AG09319 (cell line): ENCODE results near the gene FRMD4B.

Experiments used
- DNase-seq: peaks from one replicate; pipeline ENCODE4 v3.0.0-alpha.2; 2010; ENCODE audit warnings: low read depth; ENCODE audit errors: extremely low read depth
- TF ChIP-seq, protein P1 (sequence below): IDR thresholded peaks from 2 replicates; pipeline ENCODE4 v1.5.1; 2011; ENCODE audit warnings: low read depth, mild to moderate bottlenecking, inconsistent platforms, low read length, moderate library complexity

Gene FRMD4B

DNA sequence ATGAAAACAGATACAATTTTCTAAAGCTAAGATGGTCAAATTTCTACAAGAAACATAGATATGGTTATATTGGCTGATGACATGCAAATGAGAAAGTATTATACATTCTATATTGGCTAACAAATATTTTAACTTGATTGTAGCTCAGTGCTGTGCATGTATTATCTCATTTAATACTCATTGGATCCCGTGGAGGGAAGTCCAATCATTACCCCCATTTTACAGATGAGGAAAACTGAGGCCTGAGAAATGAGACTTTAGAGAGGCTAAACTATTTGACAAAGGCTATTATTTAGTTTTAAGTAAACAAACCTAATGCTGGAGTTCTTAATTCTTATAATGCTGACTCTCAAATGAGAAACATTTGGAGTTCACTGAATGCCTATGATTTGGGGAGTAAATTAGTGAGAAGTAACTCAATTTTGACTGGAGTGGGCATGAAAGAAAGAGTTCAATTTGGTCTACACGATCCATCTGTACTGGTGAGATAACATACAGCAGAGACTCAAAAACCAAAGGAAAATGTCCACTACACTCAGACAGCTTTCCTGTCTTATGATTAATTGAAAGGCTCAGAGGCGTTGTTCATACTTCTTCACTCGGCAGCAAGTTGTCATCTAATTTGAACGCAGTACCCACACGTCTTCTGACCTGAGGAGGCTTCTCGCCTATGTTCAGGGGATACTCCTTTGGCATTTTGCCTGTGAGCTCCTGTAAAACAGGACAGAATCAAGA, 191.3 kb downstream of the FRMD4B start:
- no peak for DNase-seq
- TF ChIP-seq, protein P1, sequence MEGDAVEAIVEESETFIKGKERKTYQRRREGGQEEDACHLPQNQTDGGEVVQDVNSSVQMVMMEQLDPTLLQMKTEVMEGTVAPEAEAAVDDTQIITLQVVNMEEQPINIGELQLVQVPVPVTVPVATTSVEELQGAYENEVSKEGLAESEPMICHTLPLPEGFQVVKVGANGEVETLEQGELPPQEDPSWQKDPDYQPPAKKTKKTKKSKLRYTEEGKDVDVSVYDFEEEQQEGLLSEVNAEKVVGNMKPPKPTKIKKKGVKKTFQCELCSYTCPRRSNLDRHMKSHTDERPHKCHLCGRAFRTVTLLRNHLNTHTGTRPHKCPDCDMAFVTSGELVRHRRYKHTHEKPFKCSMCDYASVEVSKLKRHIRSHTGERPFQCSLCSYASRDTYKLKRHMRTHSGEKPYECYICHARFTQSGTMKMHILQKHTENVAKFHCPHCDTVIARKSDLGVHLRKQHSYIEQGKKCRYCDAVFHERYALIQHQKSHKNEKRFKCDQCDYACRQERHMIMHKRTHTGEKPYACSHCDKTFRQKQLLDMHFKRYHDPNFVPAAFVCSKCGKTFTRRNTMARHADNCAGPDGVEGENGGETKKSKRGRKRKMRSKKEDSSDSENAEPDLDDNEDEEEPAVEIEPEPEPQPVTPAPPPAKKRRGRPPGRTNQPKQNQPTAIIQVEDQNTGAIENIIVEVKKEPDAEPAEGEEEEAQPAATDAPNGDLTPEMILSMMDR = no peak

DNA sequence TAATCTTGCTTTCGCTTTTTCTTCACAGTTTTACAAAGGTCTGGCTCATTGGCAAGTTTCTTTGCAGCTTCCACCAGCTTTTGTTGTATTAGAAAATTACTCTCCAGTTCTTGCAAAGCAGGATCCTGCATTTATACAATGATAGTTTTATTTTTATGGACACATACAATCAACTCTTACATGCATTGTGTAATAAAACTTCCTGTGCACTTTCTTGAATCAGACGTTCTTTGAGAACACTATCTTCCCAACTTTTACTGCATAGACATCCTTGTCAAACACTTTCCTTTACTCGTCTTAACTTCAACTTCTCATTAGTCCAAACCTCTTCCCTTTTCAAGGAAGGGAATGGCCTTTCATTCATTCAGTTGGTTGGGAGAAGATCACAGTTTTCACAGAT, 192.1 kb downstream of the FRMD4B start:
- no peak for DNase-seq
- TF ChIP-seq, protein P1 = no peak

- TF ChIP-seq, protein P1 = no peak
- DNase-seq = no peak
Measured at GRCh38 chr3:69191516-69191915, 194.4 kb downstream of the FRMD4B start.

- TF ChIP-seq, protein P1 = no peak
- no peak for DNase-seq
Measured at GRCh38 chr3:69189487-69189886, 196.4 kb downstream of the FRMD4B start.

DNA sequence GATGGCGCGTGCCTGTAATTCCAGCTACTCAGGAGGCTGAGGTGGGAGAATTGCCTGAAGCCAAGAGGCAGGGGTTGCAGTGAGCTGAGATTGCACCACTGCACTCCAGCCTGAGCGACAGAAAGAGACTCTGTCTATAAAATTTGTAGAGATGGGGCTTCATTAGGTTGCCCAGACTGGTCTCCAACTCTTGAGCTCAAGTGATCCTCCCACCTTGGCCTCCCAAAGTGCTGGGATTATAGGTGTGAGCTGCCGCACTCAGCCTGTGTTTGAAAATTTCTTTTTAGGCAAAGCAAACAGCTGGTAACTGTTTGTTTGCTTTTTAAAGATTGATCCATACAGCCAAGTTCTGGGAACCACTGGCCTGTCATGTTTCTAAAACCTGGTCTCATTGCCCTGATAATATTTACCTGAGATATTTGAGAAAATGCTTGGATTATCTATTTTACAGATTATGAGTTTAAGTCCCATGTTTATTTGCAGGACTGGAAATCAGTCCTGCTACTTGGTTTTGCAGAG, 199.3 kb downstream of the FRMD4B start:
- no peak for DNase-seq
- TF ChIP-seq, protein P1 = no peak

DNA sequence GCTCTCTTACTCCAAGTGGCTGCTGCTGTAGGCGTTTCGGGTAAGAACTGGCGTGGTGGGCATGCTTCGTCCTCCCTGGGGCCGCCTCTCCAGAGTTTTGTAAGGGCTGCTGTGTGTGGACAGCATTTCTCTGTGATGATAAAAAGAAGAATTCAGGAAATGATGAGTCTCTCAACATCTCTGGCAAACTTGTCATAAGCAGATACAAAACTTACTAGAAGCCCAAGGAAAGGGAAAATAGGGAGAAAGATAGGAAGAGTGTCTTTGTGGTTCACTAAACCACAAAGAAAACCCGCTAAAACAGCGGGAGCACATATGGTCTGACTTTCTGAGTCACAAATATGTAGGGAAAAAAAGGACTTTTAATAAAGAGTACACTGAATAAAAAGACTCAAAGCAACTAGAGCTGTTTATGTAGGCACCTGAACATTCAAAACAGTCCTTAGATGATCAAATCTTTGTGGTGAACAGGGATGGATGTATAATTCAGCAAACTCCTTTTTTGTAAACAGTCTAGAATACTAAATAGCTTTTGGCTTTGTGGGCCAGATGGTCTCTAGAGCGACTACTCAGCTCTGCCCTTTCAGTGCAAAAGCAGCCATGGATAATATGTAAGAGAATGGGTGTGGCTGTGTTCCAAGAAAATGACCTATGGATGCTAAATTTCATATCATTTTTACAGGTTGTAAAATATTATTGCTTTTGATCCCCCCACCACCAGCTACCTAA, 203.1 kb downstream of the FRMD4B start:
- no peak for DNase-seq
- TF ChIP-seq, protein P1 = no peak

GRCh38 chr3:69181592-69182211, 204.2 kb downstream of the FRMD4B start:
- DNase-seq = no peak
- TF ChIP-seq, protein P1 = no peak
